Activated CD8-positive, alpha-beta T cell treated with anti-CD3 and anti-CD28 coated beads for 36 hours (primary cell): ENCODE measurements around the gene SEC16A. TPM values are rescaled to one million over a fixed set of nuclear protein-coding genes. Genes with fewer than 3 reads are reported as not detected.

Experiments used
- ATAC-seq: fragments of 200-7000 bp; cut with Tn5 transposase; one replicate; pipeline ENCODE4 v1.10.0; 2021; ENCODE audit warnings: mild to moderate bottlenecking, moderate library complexity
- CTCF ChIA-PET: fragments of 350-600 bp; sonication (Branson Sonifier 250); formaldehyde crosslinking; loops from one replicate; lab custom pipeline; 2021; ENCODE audit warnings: antibody characterized with exemption; lab: Charles Lee
- POLR2A ChIA-PET: fragments of 350-600 bp; sonication (Branson Sonifier 250); formaldehyde crosslinking; loops from one replicate; lab custom pipeline; 2021; ENCODE audit warnings: antibody characterized with exemption; lab: Charles Lee
- DNase-seq: peaks from one replicate; pipeline ENCODE4 v3.0.0-alpha.2; 2020
- H3K27ac Mint-ChIP-seq: one replicate; pipeline ENCODE4 v1.8.0; 2021; ENCODE audit warnings: mild to moderate bottlenecking, mixed read lengths
- H3K27me3 Mint-ChIP-seq: one replicate; pipeline ENCODE4 v1.8.0; 2021; ENCODE audit warnings: mixed read lengths
- H3K36me3 Mint-ChIP-seq: one replicate; pipeline ENCODE4 v1.8.0; 2021; ENCODE audit warnings: low read depth, mixed read lengths
- H3K4me1 Mint-ChIP-seq: one replicate; pipeline ENCODE4 v1.8.0; 2021; ENCODE audit warnings: low read depth, mixed read lengths
- H3K4me3 Mint-ChIP-seq: one replicate; pipeline ENCODE4 v1.8.0; 2021; ENCODE audit warnings: mild to moderate bottlenecking, moderate library complexity, mixed read lengths
- H3K9me3 Mint-ChIP-seq: one replicate; pipeline ENCODE4 v1.8.0; 2021; ENCODE audit warnings: mixed read lengths
- intact Hi-C: fragments of 100-400 bp; cut with micrococcal nuclease; formaldehyde crosslinking; loops from one replicate; pipeline ENCODE4 v1.10.0; 2022
- microRNA-seq: library from miRNA; unstranded; fragments of <30 nt; microRNA quantifications from one replicate; pipeline ENCODE4 v1.2.0, GENCODE V29; 2022; ENCODE audit warnings: borderline microRNAs expressed, borderline replicate concordance
- total RNA-seq, 2 experiments: library from RNA; stranded (reverse); gene quantifications; one replicate each; pipeline ENCODE4 v1.2.3, GENCODE V29; 2021
- TF ChIP-seq, protein P1 (sequence below): fragments of 200-600 bp; IDR thresholded peaks from one replicate; pipeline ENCODE4 v1.8.0; 2022; ENCODE audit warnings: antibody characterized with exemption, mild to moderate bottlenecking

Gene SEC16A
- total RNA-seq, 2 experiments from 2014 or later: 67.9 to 69.8 TPM

DNA sequence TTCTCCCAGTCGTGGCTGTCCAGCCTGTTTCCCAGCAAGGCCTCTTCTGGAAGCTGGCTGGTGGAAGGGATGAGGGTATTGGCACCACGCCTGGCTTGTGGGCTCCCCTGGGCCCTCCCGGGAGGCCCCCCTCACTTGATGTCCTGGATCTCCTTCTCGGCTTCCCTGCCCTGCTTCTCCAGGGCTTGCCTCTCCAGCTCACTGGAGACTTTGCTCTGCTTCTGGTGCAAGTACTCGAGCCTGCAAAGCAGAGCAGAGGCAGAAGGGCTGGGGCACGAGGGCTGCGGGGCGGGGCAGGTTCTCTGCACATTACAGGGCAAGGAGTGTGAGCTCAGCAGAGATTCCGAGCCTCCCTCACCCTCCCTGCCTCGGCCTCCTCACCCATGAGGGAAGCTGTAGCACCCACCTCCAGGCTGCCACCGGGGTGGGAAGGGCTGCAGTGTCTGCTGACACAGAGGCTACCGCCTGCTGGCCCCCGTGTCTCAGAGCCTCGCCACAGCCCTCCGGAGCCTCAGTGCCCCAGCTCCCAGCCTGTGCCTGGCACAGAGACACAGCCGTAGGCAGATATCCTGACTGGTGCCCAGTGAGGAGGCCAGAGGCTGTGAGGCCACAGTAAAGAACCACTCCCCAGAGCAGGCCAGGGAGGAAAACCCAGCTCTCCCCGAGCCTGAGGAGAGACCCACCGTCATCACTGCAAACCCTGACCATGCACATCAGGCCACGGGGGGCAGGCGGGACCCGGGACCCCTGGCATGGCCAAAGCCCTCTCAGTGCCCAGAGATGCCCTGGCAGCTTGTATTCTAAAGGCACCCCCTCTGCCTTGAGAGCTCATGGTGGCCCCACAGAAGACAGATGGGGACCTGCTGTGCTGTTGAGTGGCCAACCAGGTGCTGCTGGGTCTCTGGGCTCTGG, 90.0 kb downstream of the SEC16A start:
- H3K9me3 Mint-ChIP-seq: no peaks in the 10 kb centered on the region
- DNase-seq (no peak), ATAC-seq (no peak)
- no peaks in the 10 kb centered on the region for H3K27me3 Mint-ChIP-seq
- ChIA-PET POLR2A (interaction anchor here (0.6 to 1.9 kb wide), 5 partner anchors 10 to 261 kb away, joined by 3 to 6 read pairs (median 3); partner anchors contain the start of gene CARD9), CTCF (interaction anchor here (0.9 to 1.9 kb wide), 2 partner anchors 29 to 47 kb away, joined by 3 to 4 read pairs; partner anchors contain the start of gene DNLZ)
- peaks cover 47% of the 10 kb centered on the region for H3K36me3 Mint-ChIP-seq
- H3K4me3 Mint-ChIP-seq: no peak overlapping the region
- no peaks in the 10 kb centered on the region for H3K4me1 Mint-ChIP-seq
- no peak overlapping the region for H3K27ac Mint-ChIP-seq
- intact Hi-C loops: no loop called here
- TF ChIP-seq, protein P1, sequence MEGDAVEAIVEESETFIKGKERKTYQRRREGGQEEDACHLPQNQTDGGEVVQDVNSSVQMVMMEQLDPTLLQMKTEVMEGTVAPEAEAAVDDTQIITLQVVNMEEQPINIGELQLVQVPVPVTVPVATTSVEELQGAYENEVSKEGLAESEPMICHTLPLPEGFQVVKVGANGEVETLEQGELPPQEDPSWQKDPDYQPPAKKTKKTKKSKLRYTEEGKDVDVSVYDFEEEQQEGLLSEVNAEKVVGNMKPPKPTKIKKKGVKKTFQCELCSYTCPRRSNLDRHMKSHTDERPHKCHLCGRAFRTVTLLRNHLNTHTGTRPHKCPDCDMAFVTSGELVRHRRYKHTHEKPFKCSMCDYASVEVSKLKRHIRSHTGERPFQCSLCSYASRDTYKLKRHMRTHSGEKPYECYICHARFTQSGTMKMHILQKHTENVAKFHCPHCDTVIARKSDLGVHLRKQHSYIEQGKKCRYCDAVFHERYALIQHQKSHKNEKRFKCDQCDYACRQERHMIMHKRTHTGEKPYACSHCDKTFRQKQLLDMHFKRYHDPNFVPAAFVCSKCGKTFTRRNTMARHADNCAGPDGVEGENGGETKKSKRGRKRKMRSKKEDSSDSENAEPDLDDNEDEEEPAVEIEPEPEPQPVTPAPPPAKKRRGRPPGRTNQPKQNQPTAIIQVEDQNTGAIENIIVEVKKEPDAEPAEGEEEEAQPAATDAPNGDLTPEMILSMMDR: no peak

DNA sequence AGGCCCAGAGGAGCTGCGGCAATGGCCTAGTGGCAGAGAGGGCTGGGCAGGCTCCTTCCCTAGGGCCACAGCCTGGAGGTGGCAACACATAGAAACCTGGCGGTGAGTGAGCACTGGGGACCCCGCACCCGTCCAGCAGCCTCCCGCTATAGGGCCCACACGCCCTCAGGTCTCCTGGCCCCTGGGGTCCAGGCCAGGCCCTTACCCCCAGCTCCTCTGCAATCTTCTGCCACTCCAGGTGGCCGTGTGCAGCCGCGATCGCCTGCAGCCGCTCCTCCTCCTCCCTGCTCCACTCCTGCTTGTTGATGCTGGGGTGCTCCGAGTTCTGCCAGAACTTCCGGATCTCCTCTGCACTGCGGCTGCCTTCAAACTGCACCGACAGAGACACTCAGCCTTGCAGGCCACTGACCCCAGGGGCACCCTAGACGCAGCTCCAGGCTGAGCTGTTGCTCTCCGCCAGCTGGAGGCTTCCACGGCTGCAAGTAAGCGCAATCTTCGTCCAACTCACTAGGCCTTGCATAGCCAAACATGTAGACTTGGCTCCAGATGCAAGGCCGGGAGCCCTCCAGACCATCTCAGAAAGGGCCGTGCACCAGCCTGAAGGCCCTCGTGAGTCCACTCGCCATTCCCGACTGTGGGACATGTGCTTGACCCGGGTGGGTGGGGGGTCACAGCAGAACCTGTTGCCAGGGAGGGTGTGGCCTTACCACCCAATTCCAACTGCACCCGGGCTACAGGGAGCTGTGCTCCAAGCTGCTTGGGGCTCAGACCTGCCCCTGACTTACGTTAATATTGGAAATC, 90.9 kb downstream of the SEC16A start:
- ATAC-seq (no peak), DNase-seq (no peak)
- POLR2A ChIA-PET: interaction anchor here (0.6 to 1.9 kb wide), 7 partner anchors 9 to 262 kb away, joined by 3 to 6 read pairs (median 4); partner anchors contain the start of genes CARD9 and DNLZ
- Mint-ChIP-seq H3K4me1 (no peaks in the 10 kb centered on the region), H3K36me3 (peaks cover 50% of the 10 kb centered on the region), H3K9me3 (no peaks in the 10 kb centered on the region), H3K4me3 (no peak overlapping the region), H3K27me3 (no peaks in the 10 kb centered on the region), H3K27ac (no peak overlapping the region)
- intact Hi-C loops: no loop called here
- CTCF ChIA-PET: interaction anchor here (0.9 to 1.9 kb wide), 3 partner anchors 28 to 46 kb away, joined by 3 to 4 read pairs (median 4); partner anchors contain the start of gene DNLZ
- TF ChIP-seq, protein P1: no peak

Small RNAs within 50 kb of the gene (microRNA-seq; reads per million reads assigned to microRNA genes)
- gene MIR4673: not detected

Other genes starting within 250 kb of the SEC16A start
- gene QSOX2, start 237.2 kb downstream of the SEC16A start, total RNA-seq: 10 to 100 TPM; 21.0 to 21.5 TPM
- under 1 TPM in 1 of 2 experiments, not detected in 1; 0.07 TPM for gene CCDC187, start 178.9 kb downstream of the SEC16A start, total RNA-seq
- 1 to 10 TPM; 8.8 to 10.0 TPM for gene GPSM1, start 155.5 kb downstream of the SEC16A start, total RNA-seq
- gene DNLZ, start 119.3 kb downstream of the SEC16A start, total RNA-seq: 10 to 100 TPM; 16.1 to 17.4 TPM
- 1 to 10 TPM; 6.8 to 7.1 TPM for gene CARD9, start 109.4 kb downstream of the SEC16A start, total RNA-seq
- gene SNAPC4, start 82.9 kb downstream of the SEC16A start, total RNA-seq: 10 to 100 TPM; 15.5 to 17.1 TPM
- 10 to 100 TPM; 65.9 to 66.8 TPM for gene ENTR1, start 72.4 kb downstream of the SEC16A start, total RNA-seq
- gene PMPCA, start 72.4 kb downstream of the SEC16A start, total RNA-seq: 100 to 1,000 TPM; 128 to 140 TPM
- gene INPP5E, start 43.2 kb downstream of the SEC16A start, total RNA-seq: 10 to 100 TPM; 12.0 to 13.8 TPM
- 10 to 100 TPM; 45.7 to 47.6 TPM for gene NOTCH1, start 63.0 kb upstream of the SEC16A start, total RNA-seq
- gene EGFL7, start 179.9 kb upstream of the SEC16A start, total RNA-seq: 1 to 10 TPM; 1.1 to 1.6 TPM
- 10 to 100 TPM; 11.3 to 11.8 TPM for gene AGPAT2, start 204.4 kb upstream of the SEC16A start, total RNA-seq
- gene DIPK1B, start 229.5 kb upstream of the SEC16A start, total RNA-seq: under 1 TPM in 1 of 2 experiments, not detected in 1; 0.14 TPM